ENCODE results near the gene IL17RD. TPM values are rescaled to one million over a fixed set of nuclear protein-coding genes. Genes with fewer than 3 reads are reported as not detected.

IL17RD gene
- polyA plus RNA-seq, 1 experiment: 0.60 TPM

DNA sequence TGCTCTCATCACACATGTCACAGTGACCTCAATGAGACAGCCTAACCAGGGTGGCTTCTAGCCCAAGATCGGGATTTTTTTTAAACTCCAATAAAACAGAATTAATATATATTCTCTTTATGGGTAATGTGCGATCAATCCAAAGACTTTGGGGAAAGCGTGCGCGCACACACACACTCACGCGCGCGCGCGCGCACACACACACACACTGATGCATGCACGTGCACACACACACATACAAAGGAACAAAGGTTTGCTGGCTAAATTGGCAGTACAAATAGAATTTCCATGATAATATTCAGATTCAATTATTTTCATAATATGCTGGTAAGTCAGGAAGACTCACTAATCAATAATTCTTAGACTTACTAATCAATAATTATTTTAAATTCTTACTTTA is 19.3 kb downstream of the IL17RD start:
- H3K27me3 ChIP-seq (ENCODE audit: control insufficient read depth, insufficient read depth, low read length): peaks cover 8% of the 10 kb centered on the region
- no peaks in the 10 kb centered on the region for H3K36me3 ChIP-seq (ENCODE audit: control insufficient read depth, insufficient read depth, low read length)
- POLR2A ChIA-PET: no interaction called here
- no peak overlapping the region for H3K4me3 ChIP-seq (ENCODE audit: low read depth, low read length)
- CTCF ChIA-PET: no interaction called here
- no peak for DNase-seq (ENCODE audit: low read depth)
- no peak for TF ChIP-seq CTCF (IDR thresholded peaks at IDR 0.05; ENCODE audit: insufficient read depth, low read depth, low read length)

DNA sequence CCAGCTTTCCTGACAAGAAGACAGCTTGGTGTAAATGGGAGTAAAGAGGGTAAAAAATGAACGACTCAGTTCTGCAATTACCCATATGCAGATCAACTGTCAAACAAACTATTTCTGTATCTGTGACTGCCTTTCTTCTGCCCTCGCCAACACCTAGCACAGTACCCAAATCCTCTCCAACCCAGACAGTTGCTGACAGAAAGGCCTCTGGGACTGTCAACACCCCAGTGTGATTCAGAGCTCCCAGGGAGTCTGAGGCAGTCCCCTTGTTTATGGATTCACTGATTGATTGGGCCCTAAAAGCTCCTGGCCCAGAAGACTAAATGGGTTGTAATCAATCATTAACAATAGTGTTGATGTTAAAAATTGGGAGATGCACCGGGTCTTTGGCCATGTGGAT is 20.2 kb downstream of the IL17RD start:
- no peak for DNase-seq (ENCODE audit: low read depth)
- Histone ChIP-seq H3K4me3 (ENCODE audit: low read depth, low read length) (no peak overlapping the region), H3K27me3 (ENCODE audit: control insufficient read depth, insufficient read depth, low read length) (peaks cover 8% of the 10 kb centered on the region), H3K36me3 (ENCODE audit: control insufficient read depth, insufficient read depth, low read length) (no peaks in the 10 kb centered on the region)
- ChIA-PET POLR2A (no interaction called here), CTCF (interaction anchor here (0.6 to 1.2 kb wide), 2 partner anchors 45 to 788 kb away, joined by 3 read pairs; no protein-coding TSS in a partner anchor)
- no peak for TF ChIP-seq CTCF (IDR thresholded peaks at IDR 0.05; ENCODE audit: insufficient read depth, low read depth, low read length)

- CTCF ChIA-PET: interaction anchor here (0.6 to 1.2 kb wide), 2 partner anchors 44 to 69 kb away, joined by 3 read pairs; no protein-coding TSS in a partner anchor
These were observed 21.2 kb downstream of the IL17RD start for GRCh38 chr3:57143886-57144459.

DNA sequence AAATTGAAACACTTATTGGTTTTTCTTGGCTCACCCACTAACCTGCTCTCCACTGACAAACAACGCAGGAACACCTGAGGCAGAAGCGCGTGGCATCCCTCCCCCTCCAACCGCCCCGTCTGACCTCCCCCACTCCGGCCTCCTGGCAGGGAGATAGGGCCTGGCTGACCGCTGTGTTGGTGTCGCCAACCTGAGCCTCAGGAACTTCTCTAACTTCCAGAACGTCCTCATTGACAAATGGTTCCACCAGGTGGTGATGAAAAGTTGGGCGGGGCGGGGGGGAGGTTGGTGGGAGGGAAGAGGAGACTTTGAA is 22.8 kb downstream of the IL17RD start:
- no peaks in the 10 kb centered on the region for H3K36me3 ChIP-seq (ENCODE audit: control insufficient read depth, insufficient read depth, low read length)
- CTCF ChIA-PET: interaction anchor here (0.7 kb wide), 1 partner anchor 69 kb away, joined by 3 read pairs; no protein-coding TSS in a partner anchor
- H3K27me3 ChIP-seq (ENCODE audit: control insufficient read depth, insufficient read depth, low read length): peaks cover 8% of the 10 kb centered on the region
- no peak for TF ChIP-seq CTCF (IDR thresholded peaks at IDR 0.05; ENCODE audit: insufficient read depth, low read depth, low read length)
- DNase-seq (ENCODE audit: low read depth): no peak
- POLR2A ChIA-PET: no interaction called here
- no peak overlapping the region for H3K4me3 ChIP-seq (ENCODE audit: low read depth, low read length)

More at GRCh38 chr3:57143886-57144459, 21.2 kb downstream of the IL17RD start:
- TF ChIP-seq CTCF (IDR thresholded peaks at IDR 0.05; ENCODE audit: insufficient read depth, low read depth, low read length): no peak
- Histone ChIP-seq H3K4me3 (ENCODE audit: low read depth, low read length) (no peak overlapping the region), H3K36me3 (ENCODE audit: control insufficient read depth, insufficient read depth, low read length) (no peaks in the 10 kb centered on the region), H3K27me3 (ENCODE audit: control insufficient read depth, insufficient read depth, low read length) (peaks cover 8% of the 10 kb centered on the region)
- DNase-seq (ENCODE audit: low read depth): no peak
- POLR2A ChIA-PET: no interaction called here

- peaks cover 8% of the 10 kb centered on the region for H3K27me3 ChIP-seq (ENCODE audit: control insufficient read depth, insufficient read depth, low read length)
- no peak for TF ChIP-seq CTCF (IDR thresholded peaks at IDR 0.05; ENCODE audit: insufficient read depth, low read depth, low read length)
- no peak overlapping the region for H3K4me3 ChIP-seq (ENCODE audit: low read depth, low read length)
- no peaks in the 10 kb centered on the region for H3K36me3 ChIP-seq (ENCODE audit: control insufficient read depth, insufficient read depth, low read length)
- DNase-seq (ENCODE audit: low read depth): no peak
- CTCF ChIA-PET: interaction anchor here (0.7 kb wide), 1 partner anchor 69 kb away, joined by 3 read pairs; no protein-coding TSS in a partner anchor
- POLR2A ChIA-PET: no interaction called here
These were observed 23.3 kb downstream of the IL17RD start for GRCh38 chr3:57141719-57142410.

Measured in BJ (cell line).